ENCODE data around the gene AATF.

AATF gene

DNA sequence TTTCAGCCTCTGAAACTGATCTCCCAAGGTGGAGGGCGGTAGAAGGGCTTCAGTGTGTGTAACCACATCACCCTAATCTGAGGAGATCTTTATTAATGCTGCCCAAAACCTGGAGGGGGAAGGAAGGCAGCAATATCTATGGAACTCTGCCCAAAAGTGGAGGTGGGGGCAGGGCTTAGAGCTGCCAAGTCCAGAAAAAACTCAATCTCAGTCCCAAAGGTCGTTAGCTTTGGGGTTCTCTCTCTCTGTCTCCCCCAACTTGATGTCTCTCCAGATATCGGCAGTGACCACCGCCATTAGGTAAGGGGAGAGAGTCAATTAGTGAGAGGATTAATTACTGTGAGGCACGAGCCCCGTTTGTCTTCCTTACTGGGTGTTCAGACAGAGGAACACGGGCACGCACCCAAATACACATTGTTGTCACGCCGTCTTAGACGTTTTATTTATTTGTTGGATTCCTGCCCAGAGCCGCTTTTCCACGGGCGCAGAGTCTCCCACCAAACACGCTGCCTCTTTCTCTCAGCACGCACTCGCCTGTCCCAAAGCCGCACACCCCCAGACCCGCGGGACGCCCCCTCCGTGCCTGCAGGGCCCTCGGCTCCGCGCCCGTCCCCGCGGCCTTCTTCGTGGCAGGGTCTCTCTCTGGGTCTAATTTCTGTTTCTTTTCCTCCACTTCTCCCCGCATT is 16.9 kb upstream of the AATF start:
- no peak for FAIRE-seq

DNA sequence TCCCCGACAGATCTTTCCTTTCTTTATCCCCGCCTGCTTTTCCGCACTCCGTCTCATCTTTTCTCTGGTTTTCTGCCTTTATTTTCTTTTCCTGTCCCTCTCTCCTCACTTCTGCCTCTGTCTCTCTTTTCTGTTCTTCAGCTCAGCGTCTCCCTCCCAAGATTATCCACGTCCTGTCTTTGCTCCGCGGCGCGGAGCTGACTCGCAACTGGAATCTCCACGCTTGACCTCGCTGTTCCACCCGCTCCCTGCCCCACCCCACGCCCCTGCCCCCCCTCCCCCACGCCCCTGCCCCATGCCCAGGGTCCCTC is 16.4 kb upstream of the AATF start:
- no peak for FAIRE-seq

GRCh38 chr17:36932694-36933511 is 15.9 kb upstream of the AATF start:
- FAIRE-seq, result no peak

- FAIRE-seq, result no peak
These were observed 15.1 kb upstream of the AATF start for GRCh38 chr17:36933512-36934143.

DNA sequence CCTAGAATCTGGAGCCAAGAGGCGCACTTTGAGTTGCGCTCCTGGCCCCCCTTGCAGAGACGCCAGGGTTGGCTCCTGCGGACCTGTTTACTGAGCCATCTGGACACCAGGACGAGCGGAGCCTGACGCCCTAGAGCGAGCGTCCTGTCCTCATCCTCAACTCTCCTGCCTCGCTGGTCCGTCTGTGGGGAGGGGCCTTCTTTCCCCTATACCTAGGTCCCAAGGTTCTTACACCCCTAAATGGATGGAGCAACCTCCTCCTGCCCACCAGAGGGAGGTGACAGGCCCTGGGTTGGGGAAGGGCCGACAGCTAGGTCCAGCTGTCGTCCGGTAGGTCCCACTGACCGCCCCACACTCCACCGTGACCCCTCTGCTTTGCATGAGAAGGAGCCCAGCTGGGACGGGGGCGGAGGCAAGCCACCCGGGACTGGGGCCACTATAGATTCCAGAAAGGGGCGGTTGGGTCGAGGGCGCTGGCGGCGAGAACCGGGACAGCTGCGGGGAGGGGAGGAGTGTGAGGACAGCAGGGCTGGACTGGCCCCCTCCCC is 14.5 kb upstream of the AATF start:
- no peak for FAIRE-seq

- no peak for FAIRE-seq
These were observed 13.8 kb upstream of the AATF start for GRCh38 chr17:36934692-36935630.

DNA sequence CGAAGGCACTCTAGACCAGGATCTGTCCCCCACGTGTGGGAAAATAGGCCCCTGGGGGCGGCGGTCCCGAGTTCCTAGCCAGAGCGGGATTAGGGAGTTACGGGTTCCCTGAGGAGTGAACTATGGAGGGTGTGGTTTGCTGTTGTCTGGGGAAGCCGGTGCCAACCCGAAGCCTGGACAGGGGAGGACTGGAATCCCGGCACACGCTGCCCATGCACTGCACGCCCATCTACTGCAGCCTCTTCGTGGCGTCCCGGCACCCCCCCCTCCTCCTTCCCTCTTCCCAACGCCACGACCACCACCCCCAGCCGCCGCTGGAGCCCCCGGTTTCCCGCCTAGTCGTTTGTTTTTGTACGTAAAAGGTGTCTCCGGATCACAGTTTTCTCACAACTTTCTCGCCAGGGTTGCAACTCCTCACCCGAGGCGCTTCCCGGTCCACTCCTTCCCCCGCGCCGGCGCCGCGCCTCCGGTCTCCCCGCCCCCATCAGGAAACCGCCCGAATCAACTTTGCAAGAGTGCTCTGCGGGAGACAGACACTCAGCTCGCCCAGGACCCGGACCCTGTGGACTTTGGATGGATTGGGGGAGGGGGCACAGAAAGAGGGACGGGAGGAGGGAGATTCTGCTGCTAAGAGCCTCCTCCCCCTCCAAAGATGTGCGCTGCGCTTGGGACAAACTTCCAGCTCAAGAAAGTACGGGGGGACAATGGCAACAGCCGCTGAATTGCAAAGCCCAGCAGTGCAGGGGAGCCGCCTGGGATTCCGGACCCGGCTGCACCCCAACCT is 12.9 kb upstream of the AATF start:
- no peak for FAIRE-seq

GRCh38 chr17:36936455-36937000 is 12.2 kb upstream of the AATF start:
- FAIRE-seq, result no peak

GRCh38 chr17:36937001-36937958 is 11.5 kb upstream of the AATF start, which contains the start of gene LHX1:
Gene LHX1, plus strand, starts transcription at chr17:36937475. Its CDS starts 723 bp downstream, at chr17:36938198.
- FAIRE-seq, result no peak

GRCh38 chr17:36937959-36938565 is 10.7 kb upstream of the AATF start:
- FAIRE-seq, result no peak

- FAIRE-seq, result no peak
These were observed 10.1 kb upstream of the AATF start for GRCh38 chr17:36938566-36939051.

DNA sequence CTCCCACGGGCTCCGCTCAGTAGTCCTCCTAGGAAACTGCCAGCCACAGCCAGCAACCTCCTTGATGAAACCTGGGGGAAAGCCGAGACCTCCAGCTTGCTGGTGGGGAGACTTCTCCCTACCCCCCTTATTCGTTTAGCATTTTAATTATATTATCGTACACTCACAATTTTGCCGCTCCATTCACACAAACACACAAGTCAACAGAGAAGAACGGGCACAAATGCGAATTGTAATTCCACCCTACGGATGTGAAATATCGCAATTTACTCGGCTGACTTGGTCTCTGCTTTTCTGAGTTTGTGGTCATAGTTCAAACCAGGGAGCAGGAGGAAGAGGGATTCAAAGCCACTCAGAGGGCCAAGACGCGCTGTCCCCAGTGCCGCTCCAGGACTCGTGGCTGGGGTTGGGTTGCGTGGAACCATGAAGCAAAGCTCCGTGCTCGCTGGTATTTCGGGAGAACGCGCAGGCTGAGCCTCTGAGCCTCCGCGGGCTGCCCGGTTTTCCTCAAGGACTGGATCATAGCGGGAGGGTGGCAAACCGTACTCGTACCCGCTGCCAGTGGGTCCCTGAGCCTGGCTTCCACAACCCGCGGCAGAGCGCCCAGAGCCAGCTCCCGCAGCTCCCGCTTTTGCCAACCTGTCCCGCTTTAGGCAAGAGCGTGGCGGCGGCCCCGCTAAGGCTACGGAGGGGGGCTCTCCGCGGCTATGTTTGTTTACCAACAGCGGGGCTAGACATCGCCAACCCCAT is 9.5 kb upstream of the AATF start:
- FAIRE-seq, result no peak

- no peak for FAIRE-seq
These were observed 8.9 kb upstream of the AATF start for GRCh38 chr17:36939802-36940312.

DNA sequence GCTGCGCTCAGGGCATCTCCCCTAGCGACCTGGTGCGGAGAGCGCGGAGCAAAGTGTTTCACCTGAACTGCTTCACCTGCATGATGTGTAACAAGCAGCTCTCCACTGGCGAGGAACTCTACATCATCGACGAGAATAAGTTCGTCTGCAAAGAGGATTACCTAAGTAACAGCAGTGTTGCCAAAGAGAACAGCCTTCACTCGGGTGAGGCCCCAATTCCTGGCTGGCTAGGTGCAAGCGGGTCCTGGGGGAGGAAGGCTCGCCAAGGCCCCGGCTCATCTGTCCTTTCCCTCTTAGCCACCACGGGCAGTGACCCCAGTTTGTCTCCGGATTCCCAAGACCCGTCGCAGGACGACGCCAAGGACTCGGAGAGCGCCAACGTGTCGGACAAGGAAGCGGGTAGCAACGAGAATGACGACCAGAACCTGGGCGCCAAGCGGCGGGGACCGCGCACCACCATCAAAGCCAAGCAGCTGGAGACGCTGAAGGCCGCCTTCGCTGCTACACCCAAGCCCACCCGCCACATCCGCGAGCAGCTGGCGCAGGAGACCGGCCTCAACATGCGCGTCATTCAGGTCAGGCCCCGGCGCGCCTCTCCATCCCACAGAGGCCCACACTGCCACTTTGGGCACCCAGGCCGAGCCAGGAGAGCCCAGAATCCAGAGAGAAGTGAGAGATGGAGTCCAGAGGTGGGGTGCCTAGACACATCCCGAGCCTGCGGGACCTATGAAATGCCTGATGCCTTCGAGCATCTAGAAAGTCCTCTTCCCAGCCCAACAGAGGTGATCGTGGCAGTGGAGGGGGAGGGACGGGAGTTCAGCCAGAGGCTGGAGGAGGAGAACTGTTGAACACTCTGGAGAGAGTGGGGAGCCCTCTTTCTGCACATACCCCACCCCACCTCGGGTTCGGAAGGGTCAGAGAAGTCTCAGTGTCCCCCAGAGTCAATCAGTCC is 8.2 kb upstream of the AATF start:
- FAIRE-seq, result no peak

DNA sequence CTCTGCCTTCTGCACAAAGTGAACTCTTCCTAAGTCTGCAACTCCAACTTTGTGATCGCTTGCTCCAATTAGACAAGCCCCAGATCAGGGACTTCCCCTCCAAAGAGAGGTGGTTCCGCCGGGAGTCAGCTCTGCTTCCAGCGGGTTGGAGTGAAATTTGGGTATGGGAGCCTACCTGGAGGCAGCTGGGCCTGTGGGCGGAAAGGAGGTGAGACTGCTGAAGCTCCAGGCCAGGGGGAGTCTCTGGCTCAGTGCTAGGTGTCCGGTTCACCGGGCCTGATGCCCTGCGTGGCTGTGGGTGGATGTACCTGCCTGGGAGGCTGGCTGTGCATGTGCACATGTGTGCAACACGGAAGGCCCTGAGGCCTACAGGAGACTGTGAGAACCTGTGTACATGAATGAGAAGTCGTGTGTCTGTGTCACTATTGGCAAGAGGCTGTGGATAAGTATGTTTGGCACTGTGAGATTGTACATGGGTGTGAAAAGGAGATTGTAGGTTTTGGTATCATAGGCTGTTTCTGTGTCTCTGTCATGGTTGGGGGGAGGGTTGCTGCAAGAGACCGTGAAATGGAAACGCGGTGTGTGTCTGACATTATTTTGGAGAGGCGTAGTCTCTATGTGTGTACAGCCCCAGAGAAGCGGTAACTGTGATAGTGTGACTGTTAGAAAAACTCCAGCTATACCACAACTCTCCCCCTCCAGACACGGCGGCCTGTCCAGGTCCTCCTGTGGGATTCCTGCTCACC is 7.3 kb upstream of the AATF start:
- FAIRE-seq, result no peak

- FAIRE-seq, result no peak
These were observed 6.6 kb upstream of the AATF start for GRCh38 chr17:36942019-36942599.
